Skin epidermis (tissue), 12 donors: ENCODE results near the gene TBP.
"Not testable (repeated sequence)": the region's sequence is repeated elsewhere in the genome, so short reads cannot be mapped to it uniquely, and the experiment has no call there.

Experiments used
- H3K27ac ChIP-seq, 21 experiments: fragments of 200-600 bp; sonication (generic) in 11 of 21; one replicate each; pipeline ENCODE4 v1.5.0; 2020; ENCODE audit warnings: mild to moderate bottlenecking in 3 of 21, inconsistent platforms in 2 of 21, moderate library complexity in 2 of 21
- H3K4me3 ChIP-seq, 7 experiments: fragments of 200-600 bp; sonication (generic) in 2 of 7; one replicate each; pipeline ENCODE4 v1.5.0; 2020; ENCODE audit warnings: inconsistent platforms in 2 of 7, mild to moderate bottlenecking in 2 of 7, moderate library complexity in 1 of 7

TBP gene

DNA sequence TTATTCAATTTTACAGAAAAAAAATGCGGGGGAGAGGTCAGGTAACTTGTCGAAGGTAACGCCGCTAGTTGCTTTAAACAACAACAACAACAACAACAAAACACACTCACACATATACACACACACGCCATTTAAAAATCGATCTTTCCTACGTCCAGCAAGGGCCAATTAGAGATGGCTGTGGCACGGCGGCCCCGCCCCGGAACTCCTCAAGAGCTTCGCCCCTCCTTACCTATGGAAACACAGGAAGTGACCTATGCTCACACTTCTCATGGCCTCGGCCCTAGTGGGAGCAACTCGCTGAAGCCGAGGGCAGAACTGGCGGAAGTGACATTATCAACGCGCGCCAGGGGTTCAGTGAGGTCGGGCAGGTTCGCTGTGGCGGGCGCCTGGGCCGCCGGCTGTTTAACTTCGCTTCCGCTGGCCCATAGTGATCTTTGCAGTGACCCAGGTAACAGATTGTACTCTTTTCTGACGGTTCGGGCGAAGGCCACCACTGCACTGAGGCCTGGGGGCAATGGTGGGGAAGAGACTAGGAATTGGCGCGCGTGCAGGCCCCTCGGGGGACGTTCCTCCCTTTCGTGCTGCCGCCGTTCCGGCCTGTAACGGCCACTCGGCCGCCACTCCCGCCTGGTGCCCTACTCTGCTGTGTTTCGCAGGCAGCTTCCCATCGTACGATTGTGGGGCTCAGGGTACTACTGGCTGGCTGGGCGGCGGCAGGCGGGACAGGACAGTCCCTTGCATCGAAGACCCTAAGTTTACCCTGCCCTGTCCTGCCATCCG, at the start of gene TBP:
TSS of gene TBP (plus strand) at position 357 of the 783 bp plus-strand sequence. CDS start 2,661 bp downstream, outside the sequence.
- H3K27ac ChIP-seq, result peak within 1 kb of the TSS; percentile 58 to 96 (median 91)

GRCh38 chr6:170504479-170504878, 49.7 kb upstream of the TBP start:
- no peak overlapping the region for H3K27ac ChIP-seq
- no peak overlapping the region for H3K4me3 ChIP-seq

More for the DNA sequence above, at the start of gene TBP:
- H3K4me3 ChIP-seq, result peak within 1 kb of the TSS; percentile 71 to 100 (median 95)

DNA sequence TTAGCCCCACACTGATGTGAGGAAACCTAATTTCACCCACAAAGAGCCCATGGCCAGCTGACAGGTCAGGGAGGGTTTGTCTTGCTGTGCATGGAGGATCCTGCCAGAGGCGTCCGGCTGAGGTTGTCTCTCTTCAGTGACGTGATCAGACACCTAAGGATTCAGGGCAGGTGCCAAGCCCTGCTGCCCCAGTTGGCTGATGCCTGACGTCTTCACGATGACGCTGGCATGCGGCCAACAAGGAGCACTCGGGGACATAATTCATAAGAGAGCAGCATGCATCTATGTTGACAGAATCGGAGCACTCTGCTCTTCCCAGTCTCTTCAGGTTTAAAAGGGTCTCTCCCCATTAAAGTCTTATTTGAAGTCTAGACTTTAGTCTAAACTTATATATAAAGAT, 48.9 kb upstream of the TBP start:
- Histone ChIP-seq H3K4me3 (no peak overlapping the region), H3K27ac (no peak overlapping the region)

- Histone ChIP-seq H3K4me3 (no peak overlapping the region), H3K27ac (no peak overlapping the region)
These were observed 47.7 kb upstream of the TBP start for GRCh38 chr6:170506446-170506845.

GRCh38 chr6:170507728-170508127, 46.4 kb upstream of the TBP start:
- H3K27ac ChIP-seq, H3K4me3 ChIP-seq: not testable (repeated sequence)

- H3K27ac ChIP-seq, H3K4me3 ChIP-seq: not testable (repeated sequence)
These were observed 45.9 kb upstream of the TBP start for GRCh38 chr6:170508275-170508674.

DNA sequence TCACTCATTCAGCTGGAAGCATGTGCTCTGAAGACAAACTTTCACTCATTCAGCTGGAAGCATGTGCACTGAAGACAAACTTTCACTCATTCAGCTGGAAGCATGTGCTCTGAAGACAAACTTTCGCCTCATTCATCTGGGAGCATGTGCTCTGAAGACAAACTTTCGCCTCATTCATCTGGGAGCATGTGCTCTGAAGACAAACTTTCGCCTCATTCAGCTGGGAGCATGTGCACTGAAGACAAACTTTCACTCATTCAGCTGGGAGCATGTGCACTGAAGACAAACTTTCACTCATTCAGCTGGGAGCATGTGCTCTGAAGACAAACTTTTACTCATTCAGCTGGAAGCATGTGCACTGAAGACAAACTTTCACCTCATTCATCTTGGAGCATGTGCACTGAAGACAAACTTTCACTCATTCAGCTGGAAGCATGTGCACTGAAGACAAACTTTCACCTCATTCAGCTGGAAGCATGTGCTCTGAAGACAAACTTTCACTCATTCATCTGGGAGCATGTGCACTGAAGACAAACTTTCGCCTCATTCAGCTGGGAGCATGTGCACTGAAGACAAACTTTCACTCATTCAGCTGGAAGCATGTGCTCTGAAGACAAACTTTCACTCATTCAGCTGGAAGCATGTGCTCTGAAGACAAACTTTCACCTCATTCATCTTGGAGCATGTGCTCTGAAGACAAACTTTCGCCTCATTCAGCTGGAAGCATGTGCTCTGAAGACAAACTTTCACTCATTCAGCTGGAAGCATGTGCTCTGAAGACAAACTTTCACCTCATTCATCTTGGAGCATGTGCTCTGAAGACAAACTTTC, 45.1 kb upstream of the TBP start:
- not testable (repeated sequence) for H3K27ac ChIP-seq, H3K4me3 ChIP-seq

DNA sequence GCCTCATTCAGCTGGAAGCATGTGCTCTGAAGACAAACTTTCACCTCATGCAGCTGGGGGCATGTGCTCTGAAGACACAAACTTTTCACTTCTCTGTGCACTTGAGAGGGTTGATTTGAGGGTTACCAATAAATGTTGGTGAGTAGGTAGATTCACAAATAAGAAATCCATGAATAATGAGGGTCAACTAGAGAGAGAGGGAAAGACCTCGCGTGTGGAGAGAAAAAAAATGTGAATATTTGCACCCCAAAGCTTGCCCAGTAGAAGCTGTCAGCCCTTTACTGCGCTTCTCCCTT, 44.5 kb upstream of the TBP start:
- Histone ChIP-seq H3K4me3 (no peak overlapping the region), H3K27ac (no peak overlapping the region)

DNA sequence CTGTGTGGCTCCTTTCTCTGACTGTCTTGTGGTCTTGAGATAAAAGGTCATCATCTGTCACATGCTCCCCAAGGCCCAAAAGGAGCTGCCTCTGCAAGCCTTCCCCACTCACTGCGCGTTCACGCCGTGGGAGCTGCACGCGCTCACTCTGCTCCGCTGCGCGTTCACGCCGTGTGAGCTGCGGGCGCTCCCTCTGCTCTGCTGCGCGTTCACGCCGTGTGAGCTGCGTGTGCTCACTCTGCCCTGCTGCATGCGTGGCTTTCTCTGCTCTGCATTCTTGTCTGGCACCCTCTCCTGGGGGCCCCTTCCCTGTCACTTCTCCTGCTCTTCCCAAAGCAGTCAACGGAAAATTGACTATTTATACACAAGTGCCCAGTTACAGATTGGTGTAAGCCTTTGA, 43.5 kb upstream of the TBP start:
- Histone ChIP-seq H3K27ac (no peak overlapping the region), H3K4me3 (no peak overlapping the region)

- Histone ChIP-seq H3K4me3 (no peak overlapping the region), H3K27ac (no peak overlapping the region)
These were observed 41.9 kb upstream of the TBP start for GRCh38 chr6:170512249-170512648.

- Histone ChIP-seq H3K4me3 (no peak overlapping the region), H3K27ac (no peak overlapping the region)
These were observed 39.3 kb upstream of the TBP start for GRCh38 chr6:170514908-170515307.

DNA sequence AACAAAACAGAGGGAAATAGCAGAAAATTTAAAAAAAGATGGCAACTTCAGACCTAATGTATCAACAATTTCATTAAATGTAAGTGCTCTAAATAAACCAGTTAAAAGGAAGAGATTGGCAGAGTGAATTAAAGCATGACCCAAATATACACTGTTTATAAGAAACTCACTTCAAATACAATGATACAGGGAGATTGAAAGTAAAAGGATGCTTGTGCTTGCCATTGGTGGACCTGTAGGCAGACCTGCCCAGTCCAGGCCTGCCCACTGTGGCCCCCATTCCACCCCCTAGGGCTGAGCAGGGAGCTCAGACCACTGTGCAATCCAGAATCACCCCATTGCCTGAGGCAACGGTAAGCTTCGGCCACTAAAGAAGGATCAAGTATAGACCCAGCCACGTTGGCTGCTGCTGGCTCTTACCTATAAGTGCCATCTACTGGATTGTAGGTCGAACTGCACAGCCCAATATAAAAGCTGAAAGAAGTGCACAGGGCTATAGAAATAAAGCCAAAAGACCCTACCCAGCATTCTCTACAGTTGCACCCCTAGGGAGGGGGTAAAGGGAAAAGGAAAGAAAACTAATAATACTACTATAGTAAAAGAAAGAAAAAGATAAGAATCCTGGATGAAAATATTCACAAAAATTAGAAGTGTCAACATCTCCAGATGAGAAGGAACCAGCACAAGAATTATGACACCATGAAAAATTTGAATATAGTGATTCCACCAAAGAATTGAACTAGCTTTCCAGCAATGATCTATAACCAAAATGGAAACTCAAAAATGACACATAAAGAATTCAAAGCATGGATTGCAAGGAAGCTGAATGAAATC, 37.2 kb upstream of the TBP start:
- H3K4me3 ChIP-seq, result no peak overlapping the region
- no peak overlapping the region for H3K27ac ChIP-seq

- Histone ChIP-seq H3K4me3 (no peak overlapping the region), H3K27ac (no peak overlapping the region)
These were observed 31.5 kb upstream of the TBP start for GRCh38 chr6:170522565-170523183.

DNA sequence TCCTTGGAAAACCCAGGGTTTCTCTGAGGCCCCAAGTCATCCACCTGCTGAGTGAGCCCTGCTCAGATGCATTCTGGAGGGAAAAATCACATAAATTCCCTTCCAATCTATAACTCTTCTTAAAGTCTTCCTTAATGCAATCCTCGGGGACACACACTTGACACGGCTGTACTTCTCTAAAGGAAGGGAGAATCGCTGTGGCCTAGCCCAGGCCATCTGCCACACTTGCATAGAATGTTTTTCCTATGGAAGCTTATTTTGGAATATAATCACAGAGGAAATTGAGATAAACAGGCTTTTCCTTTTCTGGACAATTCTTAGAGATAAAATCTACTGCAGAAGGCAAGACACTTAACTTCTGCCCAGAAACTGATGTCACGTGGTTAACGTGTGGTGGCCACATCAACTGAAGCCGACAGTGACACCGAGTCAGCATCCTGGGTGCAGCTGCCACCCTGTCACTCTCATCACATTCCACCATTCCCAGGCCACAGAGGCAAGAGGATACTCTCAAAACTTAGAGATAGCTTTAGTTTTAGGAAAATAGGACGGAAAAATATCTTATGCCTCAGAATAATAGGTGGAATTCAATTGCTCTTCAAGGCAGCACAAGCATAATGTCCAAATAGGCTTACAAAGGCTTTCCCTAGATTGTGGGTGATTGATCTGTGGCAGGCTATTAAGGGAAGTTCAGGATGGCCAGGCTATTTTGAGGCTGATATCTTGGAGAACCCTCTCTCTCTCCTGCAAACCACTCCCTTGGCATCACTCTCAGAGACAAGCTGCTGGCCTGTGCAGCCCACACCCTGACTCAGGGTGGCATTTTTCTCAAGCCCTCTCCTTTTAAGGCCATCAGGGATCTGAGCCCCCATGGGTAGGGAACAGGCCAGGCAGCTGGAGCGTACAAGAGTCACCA, 30.7 kb upstream of the TBP start:
- H3K27ac ChIP-seq, result no peak overlapping the region
- H3K4me3 ChIP-seq, result no peak overlapping the region

DNA sequence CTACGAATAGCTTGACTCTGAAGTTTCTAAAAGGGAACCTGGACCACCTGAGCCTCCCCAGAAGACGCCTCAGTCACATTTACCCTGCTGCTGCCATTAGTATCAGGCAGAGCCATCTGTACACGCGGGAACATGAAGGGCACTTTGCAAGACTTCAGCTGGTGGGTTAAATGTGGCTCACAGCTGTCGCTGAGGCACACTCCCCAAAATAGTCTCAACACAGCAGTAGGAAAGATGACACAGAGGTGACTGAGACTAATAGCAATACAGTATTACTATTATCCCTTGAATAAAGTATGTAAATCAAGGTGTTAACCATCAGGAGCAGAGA, 30.0 kb upstream of the TBP start:
- no peak overlapping the region for H3K27ac ChIP-seq
- H3K4me3 ChIP-seq, result no peak overlapping the region

GRCh38 chr6:170525795-170526194, 28.4 kb upstream of the TBP start:
- Histone ChIP-seq H3K27ac (no peak overlapping the region), H3K4me3 (no peak overlapping the region)

GRCh38 chr6:170527995-170528394, 26.2 kb upstream of the TBP start:
- not testable (repeated sequence) for H3K27ac ChIP-seq

DNA sequence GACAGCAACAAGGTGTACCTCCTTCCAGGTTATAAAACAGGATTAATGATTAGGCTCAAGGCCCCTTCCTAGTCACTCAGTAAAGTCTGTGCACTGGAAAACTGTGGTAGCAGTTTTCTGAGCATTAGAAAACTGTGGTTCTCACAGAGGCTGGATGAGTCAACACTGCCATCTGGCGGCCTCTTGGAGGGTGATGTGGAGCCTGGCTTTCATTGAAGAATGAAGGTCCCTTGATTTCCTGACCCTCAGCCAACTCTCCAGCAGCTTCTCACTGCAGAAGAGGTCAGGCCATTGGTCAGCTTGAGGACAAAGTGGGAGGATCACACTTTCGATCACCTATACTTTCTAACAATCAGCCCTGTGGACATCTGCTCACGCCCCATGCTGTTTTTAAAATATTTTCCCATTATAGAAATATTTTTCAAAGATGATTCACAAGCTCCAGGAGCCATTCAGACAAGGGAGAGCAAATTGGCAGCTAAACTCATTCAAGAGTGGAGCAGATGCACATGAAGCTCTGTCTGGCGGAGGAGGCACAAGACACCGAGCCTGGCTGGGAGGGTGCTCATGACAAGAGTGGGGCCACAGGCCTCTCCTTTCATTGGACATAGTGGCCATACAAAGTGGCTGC, 24.2 kb upstream of the TBP start:
- Histone ChIP-seq H3K4me3 (no peak overlapping the region), H3K27ac (no peak overlapping the region)

More at GRCh38 chr6:170527995-170528394, 26.2 kb upstream of the TBP start:
- H3K4me3 ChIP-seq, result not testable (repeated sequence)
